DOHH2 (cell line): ENCODE results near the gene TOPAZ1.

Experiments
- H3F3A ChIP-seq: fragments of 200-600 bp; sonication (generic), shearing (Covaris generic); 2 replicates; pipeline ENCODE4 v1.6.0; 2016; ENCODE audit warnings: antibody characterized with exemption, mild to moderate bottlenecking; ENCODE audit not compliant: control insufficient read depth, insufficient read depth
- H3K27ac ChIP-seq: fragments of 200-600 bp; sonication (generic); 2 replicates; pipeline ENCODE4 v1.5.1; 2014; ENCODE audit warnings: low read depth, mild to moderate bottlenecking, low read length, moderate library complexity
- H3K27me3 ChIP-seq: fragments of 200-600 bp; sonication (generic); 2 replicates; pipeline ENCODE4 v1.6.1; 2014; ENCODE audit warnings: mild to moderate bottlenecking, low read length, mixed read lengths; ENCODE audit not compliant: control insufficient read depth
- H3K36me3 ChIP-seq: fragments of 200-600 bp; sonication (generic); 2 replicates; pipeline ENCODE4 v1.6.1; 2014; ENCODE audit warnings: mild to moderate bottlenecking, low read length, moderate library complexity, mixed read lengths; ENCODE audit not compliant: control insufficient read depth
- H3K4me1 ChIP-seq: fragments of 200-600 bp; sonication (generic); 2 replicates; pipeline ENCODE4 v1.6.1; 2014; ENCODE audit warnings: mild to moderate bottlenecking, low read length, mixed read lengths; ENCODE audit not compliant: control insufficient read depth
- H3K4me2 ChIP-seq: fragments of 200-600 bp; sonication (generic); 2 replicates; pipeline ENCODE4 v1.6.0; 2014; ENCODE audit warnings: mild to moderate bottlenecking, low read length, moderate library complexity
- H3K4me3 ChIP-seq: fragments of 200-600 bp; sonication (generic); 2 replicates; pipeline ENCODE4 v1.5.1; 2014; ENCODE audit warnings: mild to moderate bottlenecking, low read length, mixed read lengths
- H3K79me2 ChIP-seq: fragments of 200-600 bp; sonication (generic); 2 replicates; pipeline ENCODE4 v1.6.1; 2014; ENCODE audit warnings: mild to moderate bottlenecking, low read length, mixed read lengths; ENCODE audit not compliant: control insufficient read depth
- H3K9me2 ChIP-seq: fragments of 200-600 bp; sonication (generic); replicated peaks from 2 replicates; pipeline ENCODE4 v1.6.1; 2014; ENCODE audit warnings: mild to moderate bottlenecking, low read length, mixed read lengths; ENCODE audit not compliant: control insufficient read depth
- H3K9me3 ChIP-seq: fragments of 200-600 bp; sonication (generic); 2 replicates; pipeline ENCODE4 v1.6.1; 2014; ENCODE audit warnings: antibody characterized with exemption, low read length, mixed read lengths; ENCODE audit not compliant: control insufficient read depth, insufficient read depth
- H4K20me1 ChIP-seq: fragments of 200-600 bp; sonication (generic); 2 replicates; pipeline ENCODE4 v1.6.0; 2014; ENCODE audit warnings: low read depth, mild to moderate bottlenecking, antibody characterized with exemption, low read length, moderate library complexity; ENCODE audit not compliant: control insufficient read depth, insufficient read depth
- EZH2phosphoT487 ChIP-seq: fragments of 200-600 bp; sonication (generic); IDR thresholded peaks from 2 replicates; pipeline ENCODE4 v1.6.1; 2017; ENCODE audit warnings: borderline replicate concordance, mild to moderate bottlenecking, antibody characterized with exemption, low read length, moderate library complexity, mixed read lengths
- TF ChIP-seq, protein P1 (sequence below): fragments of 200-600 bp; sonication (generic); IDR thresholded peaks from one replicate; pipeline ENCODE4 v1.5.1; 2014; ENCODE audit warnings: antibody characterized with exemption, mild to moderate bottlenecking, low read depth, low read length; ENCODE audit not compliant: poor library complexity, severe bottlenecking

TOPAZ1 gene

GRCh38 chr3:44265815-44266214 is 24.1 kb downstream of the TOPAZ1 start:
- Histone ChIP-seq H3F3A (no peaks in the 10 kb centered on the region), H3K9me2 (no peaks in the 10 kb centered on the region), H3K27me3 (peaks cover 6% of the 10 kb centered on the region), H3K4me2 (no peak overlapping the region), H3K27ac (no peak overlapping the region), H3K4me3 (no peak overlapping the region), H3K9me3 (no peaks in the 10 kb centered on the region), H4K20me1 (no peaks in the 10 kb centered on the region), H3K79me2 (no peaks in the 10 kb centered on the region), H3K36me3 (no peaks in the 10 kb centered on the region), H3K4me1 (no peaks in the 10 kb centered on the region)
- TF ChIP-seq, protein P1, sequence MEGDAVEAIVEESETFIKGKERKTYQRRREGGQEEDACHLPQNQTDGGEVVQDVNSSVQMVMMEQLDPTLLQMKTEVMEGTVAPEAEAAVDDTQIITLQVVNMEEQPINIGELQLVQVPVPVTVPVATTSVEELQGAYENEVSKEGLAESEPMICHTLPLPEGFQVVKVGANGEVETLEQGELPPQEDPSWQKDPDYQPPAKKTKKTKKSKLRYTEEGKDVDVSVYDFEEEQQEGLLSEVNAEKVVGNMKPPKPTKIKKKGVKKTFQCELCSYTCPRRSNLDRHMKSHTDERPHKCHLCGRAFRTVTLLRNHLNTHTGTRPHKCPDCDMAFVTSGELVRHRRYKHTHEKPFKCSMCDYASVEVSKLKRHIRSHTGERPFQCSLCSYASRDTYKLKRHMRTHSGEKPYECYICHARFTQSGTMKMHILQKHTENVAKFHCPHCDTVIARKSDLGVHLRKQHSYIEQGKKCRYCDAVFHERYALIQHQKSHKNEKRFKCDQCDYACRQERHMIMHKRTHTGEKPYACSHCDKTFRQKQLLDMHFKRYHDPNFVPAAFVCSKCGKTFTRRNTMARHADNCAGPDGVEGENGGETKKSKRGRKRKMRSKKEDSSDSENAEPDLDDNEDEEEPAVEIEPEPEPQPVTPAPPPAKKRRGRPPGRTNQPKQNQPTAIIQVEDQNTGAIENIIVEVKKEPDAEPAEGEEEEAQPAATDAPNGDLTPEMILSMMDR: no peak
- TF ChIP-seq EZH2phosphoT487: no peak

- Histone ChIP-seq H3K4me2 (no peak overlapping the region), H3K79me2 (no peaks in the 10 kb centered on the region), H3K36me3 (no peaks in the 10 kb centered on the region), H3K9me2 (no peaks in the 10 kb centered on the region), H3K27ac (no peak overlapping the region), H3F3A (no peaks in the 10 kb centered on the region), H3K27me3 (peaks cover 9% of the 10 kb centered on the region), H3K4me1 (no peaks in the 10 kb centered on the region), H4K20me1 (no peaks in the 10 kb centered on the region), H3K9me3 (peaks cover 2% of the 10 kb centered on the region; the same call in 1 of the 2 replicates), H3K4me3 (no peak overlapping the region)
- TF ChIP-seq EZH2phosphoT487: no peak
- TF ChIP-seq, protein P1: no peak
Observed at GRCh38 chr3:44272191-44272590, 30.5 kb downstream of the TOPAZ1 start.

DNA sequence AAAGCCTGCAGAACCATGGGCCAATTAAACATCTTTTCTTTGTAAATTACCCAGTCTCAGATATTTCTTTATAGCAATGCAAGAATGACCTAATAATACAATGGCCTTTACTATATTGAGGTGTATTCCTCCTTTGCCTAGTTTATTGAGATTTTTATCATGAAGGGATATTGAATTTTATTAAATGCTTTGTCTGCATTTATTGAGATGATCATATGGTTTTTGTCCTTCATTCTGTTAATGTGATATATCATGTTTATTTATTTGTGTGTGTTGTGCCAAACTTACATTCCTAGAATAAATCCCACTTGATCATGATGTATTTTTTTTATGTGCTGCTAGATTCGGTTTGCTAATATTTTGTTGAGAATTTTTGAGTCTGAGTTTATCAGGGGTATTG is 36.2 kb downstream of the TOPAZ1 start:
- no peaks in the 10 kb centered on the region for H3K36me3 ChIP-seq

More for the DNA sequence above, 36.2 kb downstream of the TOPAZ1 start:
- Histone ChIP-seq H3F3A (no peaks in the 10 kb centered on the region), H3K9me3 (no peaks in the 10 kb centered on the region), H3K27ac (no peak overlapping the region), H3K4me2 (no peak overlapping the region), H3K4me3 (no peak overlapping the region), H3K9me2 (no peaks in the 10 kb centered on the region), H3K79me2 (no peaks in the 10 kb centered on the region), H4K20me1 (no peaks in the 10 kb centered on the region), H3K27me3 (peaks cover 10% of the 10 kb centered on the region; the same call in 1 of the 2 replicates), H3K4me1 (no peaks in the 10 kb centered on the region)
- TF ChIP-seq, protein P1: no peak
- no peak for TF ChIP-seq EZH2phosphoT487
